Anterior cingulate cortex (tissue), 58 donors: ENCODE data around the gene DGKI.
A peak's percentile ranks its signal among the peaks of the same experiment; 100 is the strongest.
"Not testable (repeated sequence)": the region's sequence is repeated elsewhere in the genome, so short reads cannot be mapped to it uniquely, and the experiment has no call there.

Source experiments
- DNase-seq, 58 donors: peaks; one replicate each; lab custom pipeline; 2025; lab: John Stamatoyannopoulos, UW

DGKI gene

DNA sequence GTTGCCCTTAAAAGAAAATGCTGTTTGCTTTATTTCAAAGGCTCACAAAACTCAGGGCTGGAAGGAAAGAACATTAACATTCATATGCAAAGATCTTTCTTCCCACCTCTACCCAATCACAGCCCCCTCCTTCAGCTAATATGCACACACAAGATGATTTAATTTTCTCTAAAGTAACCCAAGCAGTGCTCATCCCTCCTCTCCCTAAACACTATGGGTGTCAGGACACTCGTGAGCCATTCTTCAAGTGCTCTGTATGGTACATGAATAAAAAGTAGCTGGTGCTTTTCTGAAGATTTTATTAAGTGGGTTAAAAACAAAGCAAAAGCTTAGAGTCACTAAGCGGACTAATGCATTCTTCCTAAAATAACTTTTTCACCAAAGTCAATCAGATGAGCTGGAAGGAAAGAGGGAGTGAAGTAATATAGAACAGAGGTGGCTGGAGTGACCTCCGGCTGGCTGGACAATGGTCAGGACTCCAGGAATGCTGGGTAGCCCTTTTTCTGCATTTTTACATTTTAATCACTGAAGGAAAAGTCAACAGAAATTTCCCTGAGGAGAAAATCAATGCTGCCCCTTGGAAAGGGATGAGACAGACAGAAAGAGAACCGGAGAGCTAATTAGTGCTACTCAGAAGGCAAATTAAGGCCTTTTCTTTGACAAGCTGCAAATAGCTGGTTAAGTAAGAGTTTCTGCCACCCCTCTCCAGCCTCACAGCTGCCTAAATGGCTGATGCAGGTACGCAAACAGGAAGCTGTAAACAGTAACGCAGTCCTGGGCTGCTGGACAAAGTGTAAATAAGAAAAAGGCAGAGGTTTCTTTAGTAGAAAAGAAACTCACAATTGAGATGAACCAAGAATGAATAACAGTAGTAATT lies 6.6 kb downstream of the DGKI start:
- no peak for DNase-seq

DNA sequence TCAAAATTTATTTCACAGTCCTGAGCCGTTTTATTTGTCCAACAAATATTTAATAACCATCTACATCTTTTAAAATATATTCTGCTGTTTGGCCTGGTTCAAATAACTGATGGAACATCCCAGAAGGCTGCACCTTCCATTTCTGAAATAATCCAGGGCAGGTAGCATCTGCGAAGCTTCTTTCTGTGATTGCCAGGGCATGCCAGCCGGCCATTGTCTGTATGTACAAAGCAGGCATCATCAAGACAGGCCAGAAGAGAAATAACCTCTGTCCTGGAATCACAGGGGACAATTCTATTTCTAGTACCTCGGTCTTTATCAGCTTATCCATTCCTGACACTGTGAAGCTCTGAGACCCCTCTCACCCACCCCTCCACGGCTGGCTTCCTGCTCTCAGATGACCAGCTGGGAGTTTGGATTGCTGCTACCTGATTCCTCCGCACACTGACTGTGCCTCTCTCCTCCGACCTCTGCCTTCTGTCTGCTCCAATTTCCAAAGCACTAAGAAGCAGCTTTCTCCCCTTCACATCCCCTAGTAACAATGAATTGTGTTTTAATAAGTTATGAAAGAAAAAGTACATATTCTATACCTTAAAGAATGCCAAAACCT lies 8.0 kb downstream of the DGKI start:
- DNase-seq: no peak

DNA sequence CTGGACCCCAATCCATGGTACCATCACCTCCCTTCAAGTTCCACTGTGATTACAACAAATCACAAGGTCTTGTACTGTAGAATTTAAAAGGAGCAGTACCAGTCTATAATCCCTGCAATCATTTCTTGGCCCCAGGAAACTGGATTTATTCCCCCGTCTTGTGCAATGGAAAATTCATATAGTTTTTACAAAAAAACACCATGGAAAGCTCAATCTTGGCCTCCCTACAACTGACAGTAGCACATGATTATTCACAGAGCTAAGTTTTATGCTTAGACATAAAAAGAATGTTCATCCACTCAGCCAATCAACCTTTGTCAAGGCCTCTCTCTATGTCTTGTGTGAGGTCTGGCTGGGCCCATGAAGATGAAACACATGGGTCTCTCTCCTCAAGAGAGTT lies 10.2 kb downstream of the DGKI start:
- DNase-seq: no peak

DNA sequence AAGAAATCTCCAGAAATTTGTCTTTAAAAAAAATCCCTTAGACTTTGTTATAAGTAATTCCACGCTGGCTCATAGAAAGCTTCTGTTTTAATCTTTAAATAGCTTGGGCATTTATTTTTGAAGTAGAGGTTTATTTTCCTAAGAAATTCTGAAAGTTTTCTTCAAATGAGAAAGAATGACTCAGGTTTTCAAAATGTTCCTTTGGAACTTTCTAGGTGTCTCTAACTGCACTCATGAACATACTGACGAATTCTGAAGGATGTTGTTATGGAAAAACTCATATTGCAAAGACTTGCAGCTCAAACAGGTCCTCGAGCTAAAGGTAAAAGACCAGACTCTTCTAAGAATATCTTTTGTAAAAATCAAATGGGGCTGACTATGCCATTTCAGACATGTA lies 10.7 kb downstream of the DGKI start:
- no peak for DNase-seq

DNA sequence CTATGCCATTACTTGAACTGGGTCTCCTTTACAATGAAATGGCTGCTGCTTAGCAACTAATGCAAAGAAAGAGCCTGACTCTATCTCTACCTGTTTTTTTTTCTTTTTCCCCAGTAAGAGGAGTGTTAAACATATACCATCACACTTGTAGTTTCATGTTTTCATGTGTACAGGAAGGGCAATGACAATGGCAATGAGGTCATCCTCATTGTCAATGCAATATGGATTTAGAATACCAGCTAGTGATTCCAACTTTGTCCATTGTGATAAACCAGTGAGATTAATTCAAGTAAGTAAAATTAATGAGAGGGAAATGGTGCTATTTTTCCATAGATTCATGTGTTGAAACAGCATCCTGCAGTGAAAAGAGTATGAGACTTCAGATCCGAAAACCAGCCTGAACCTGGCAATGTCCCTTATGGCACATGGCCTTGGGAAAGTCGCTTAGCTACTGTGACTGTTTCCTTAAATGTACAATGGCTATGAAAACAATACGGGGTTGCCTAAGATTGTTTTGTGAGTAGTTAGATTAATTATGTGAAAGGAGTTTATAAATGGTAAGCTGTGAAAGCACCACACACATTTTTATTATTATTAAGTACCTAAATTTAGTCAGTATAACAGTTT lies 11.2 kb downstream of the DGKI start:
- DNase-seq: no peak

DNA sequence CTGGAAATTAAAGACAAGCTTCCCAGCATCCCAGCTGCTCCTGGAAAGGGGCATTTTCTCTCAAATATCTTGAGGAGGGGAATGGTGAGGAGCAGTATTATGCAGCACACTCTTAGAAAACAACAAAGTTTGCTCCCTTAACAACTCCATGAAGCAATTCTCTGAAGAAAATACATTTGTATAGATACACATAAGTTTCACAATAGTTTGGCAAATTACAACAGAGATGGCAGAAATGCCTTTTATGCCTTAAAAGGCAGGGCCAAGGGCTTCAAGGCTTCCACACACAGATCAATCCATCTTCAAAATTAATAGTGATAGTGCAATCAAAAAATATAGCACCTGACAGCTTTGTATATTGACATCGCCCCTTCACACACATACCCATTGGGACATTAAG lies 12.2 kb downstream of the DGKI start:
- no peak for DNase-seq

DNA sequence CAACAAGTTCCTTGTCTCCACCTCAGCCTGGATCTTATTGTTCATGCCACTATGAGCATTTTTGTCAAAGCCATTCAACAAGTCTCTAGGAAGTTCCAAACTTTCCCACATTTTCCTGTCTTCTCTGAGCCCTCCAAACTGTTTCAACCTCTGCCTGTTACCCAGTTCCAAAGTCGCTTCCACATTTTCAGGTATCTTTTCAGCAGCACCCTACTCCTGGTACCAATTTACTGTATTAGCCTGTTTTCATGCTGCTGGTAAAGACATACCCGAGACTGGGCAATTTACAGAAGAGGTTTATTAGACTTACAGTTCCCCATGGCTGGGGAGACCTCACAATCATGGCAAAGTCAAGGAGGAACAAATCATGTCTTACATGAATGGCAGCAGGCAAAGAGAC lies 13.8 kb downstream of the DGKI start:
- DNase-seq: not testable (repeated sequence)

DNA sequence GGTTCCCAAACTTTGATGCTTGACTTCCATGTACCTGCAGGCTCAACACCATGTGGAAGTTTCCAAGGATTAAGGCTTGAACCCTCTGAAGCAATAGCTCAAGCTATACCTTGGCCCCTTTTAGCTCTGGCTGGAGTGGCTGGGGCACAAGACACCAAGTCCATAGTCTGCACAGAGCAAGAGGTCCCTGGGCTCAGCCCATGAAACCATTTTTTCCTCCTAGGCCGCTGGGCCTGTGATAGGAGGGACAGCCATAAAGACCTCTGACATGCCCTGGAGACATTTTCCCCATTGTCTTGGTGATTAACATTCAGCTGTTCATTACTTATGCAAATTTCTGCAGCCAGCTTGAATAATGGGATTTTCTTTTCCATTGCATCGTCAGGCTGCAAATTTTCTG lies 14.4 kb downstream of the DGKI start:
- no peak for DNase-seq

DNA sequence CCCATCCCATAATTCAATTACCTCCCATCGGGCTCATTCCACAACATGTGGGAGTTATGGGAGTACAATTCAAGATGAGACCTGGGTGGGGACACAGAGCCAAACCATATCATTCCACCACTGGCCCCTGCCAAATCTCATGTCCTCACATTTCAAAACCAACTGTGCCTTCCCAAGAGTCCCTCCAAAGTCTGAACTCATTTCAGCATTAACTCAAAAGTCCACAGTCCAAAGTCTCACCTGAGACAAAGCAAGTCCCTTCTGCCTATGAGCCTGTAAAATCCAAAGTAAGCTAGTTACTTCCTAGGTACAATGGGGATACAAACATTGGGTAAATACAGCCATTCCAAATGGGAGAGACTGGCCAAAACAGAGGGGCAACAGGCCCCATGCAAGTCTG lies 15.2 kb downstream of the DGKI start:
- DNase-seq: not testable (repeated sequence)

DNA sequence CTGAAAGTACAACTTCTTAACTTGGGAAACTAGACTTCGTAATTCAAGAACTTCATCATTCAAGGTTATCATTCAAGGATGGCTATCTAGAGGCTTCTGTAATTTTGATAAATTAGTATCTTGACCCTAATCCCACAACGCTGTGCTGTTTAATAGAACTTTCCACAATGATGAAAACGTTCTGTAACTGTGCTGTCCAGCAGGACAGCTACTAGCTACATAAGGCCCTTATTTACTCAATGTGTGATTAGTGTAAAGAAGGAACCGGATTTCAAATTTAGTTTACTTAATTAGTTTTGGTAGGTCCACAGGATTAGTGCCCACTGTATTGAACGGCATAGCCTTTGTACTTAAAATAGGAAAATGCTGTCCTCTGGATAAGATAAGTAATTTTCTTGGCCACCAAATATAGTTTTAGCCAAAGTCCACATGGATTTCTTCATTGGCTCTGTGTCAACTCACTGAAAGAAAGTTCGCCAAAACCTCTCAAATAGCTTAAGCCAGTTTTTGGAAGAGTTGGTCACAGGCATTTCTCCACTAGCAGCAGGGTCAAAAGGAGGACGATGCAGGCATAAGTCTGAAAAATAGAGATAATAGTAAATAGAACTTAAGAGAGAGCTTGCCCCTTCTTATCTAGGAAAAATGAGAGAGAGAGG lies 17.3 kb downstream of the DGKI start:
- DNase-seq: no peak

DNA sequence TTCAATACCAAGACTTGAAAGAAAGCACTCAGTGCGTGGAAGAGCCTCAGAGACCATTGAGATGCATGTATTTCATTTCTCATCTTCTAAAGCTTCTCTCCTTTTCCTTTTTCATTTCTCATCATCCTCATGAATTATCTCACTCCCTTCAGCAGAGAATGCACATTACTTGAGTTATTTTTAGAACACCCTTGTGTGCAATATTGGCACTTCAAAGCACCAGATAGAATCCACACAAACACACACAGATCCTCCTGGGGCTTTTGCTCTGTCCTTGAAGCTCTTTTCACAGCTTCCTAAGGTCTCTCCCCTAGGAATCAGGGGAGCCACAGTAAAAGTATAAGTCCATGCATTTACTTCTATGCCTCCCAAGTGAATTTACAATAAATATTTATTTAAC lies 18.3 kb downstream of the DGKI start:
- DNase-seq: no peak

DNA sequence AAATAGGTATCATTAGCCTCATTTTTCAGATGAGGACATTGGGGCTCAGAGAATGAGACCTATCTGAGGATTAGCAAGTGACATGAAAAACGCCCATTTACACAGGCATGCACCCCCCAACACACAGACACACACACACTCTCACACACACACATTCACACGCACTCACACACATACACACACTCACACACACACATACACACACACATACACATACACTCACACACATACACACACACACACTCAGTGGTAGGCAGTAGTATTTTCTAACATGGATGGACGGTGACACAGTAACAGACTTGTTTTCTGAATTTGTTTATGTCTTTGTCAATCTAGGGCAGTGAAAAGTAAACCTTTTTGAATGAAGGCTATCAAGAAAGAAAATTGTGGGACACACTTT lies 21.3 kb downstream of the DGKI start:
- no peak for DNase-seq

DNA sequence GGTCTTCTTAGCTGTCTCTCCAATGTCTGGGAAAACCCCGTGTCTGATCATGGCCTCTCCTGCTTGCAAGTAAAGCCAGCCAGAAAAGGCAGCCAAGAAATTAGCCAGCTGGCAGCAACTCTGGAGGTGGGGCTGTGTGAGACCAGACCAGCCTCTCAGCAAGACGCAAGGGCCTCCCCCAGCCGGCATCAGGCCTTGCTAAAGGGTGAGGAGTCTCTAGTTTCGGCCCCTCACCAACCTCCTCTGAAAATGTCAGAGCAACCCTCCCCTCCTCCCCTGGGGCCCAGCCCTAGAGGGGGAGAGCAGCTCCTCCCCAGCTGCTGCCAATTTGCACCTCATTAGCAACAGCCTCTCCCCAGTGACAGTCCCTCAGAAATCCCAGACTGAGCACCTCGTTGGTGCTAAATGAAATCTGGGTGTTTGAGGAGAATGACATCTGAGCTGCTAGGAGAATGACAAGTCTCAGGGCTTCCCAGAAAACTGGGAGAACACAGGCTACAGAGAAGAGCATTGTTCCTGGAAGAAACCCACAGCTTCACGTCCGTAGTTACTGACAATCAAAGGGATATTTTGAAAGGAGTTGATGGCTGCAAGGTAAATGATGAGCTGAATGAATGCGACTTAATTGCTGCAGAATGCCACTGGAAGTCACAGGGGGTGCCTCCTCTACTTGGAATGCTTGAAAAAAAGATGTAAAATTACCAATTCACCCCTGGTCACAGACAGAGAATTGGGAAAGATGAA lies 25.9 kb downstream of the DGKI start:
- DNase-seq: peak in 41 of 58 donors; percentile 2 to 58 (median 26)

DNA sequence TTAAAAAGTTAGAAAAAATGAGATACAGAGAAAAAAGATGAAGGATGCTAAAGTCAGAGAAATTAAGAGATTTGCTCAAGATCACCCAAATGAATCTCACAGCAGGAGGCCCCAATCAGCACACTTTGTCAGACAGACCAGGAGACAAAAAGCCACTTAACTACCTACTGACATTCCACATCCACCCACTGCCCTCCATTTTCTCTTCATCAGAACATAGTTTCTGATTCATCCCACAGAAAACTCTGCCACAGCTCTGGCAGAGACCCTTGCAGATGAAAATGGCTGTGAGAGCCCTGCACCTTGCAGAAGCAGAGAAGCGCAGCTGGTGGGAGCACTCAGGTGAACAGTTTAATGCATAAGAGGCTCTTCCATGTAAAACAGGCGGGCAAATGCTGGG lies 26.6 kb downstream of the DGKI start:
- DNase-seq: no peak

DNA sequence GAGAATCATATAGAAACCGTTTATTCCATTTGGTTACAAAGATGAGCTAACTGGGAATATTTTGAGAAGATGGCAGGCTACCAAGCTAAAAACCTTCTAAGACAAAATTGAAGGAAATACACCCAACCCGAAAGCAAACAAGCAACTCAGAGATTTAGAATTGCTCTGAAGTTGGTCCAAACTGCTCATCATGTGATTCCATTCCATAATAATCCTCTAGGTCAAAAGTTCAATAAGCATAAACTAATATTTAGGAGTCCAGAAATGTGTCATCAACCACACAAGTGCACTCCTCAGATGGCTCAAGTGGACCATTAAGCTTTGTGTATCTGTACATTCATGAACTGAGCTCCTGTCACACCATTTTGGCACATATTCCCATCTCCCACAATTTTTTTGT lies 28.7 kb downstream of the DGKI start:
- DNase-seq: no peak

DNA sequence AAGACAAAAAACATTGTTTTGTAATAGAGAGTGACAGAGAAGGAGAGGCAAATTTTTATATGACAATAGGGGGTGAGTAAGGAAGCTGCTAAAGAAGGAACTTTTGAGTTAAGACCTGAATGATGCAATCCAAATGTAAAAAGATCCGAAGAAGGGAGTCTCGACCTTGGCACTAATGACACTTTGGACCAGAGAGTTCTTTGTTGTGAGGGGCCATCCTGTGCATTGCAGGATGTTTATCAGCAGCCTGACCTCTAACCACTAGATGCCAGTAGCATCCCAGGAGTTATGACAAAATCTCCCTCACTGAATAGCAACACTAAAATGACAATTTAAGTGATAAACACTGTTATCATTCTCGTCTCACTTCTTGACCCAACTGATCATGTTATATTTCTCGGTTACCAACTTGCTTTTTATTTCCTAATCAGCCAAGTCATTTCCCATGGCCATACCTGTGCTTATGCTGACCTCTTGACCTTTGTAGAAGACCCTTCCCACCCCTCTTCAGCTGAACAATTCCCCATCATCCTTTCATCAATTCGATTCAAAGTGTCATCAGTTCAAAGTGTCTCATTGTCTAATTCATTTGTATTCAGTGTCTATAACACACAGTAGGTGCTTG lies 30.0 kb downstream of the DGKI start:
- DNase-seq: no peak

DNA sequence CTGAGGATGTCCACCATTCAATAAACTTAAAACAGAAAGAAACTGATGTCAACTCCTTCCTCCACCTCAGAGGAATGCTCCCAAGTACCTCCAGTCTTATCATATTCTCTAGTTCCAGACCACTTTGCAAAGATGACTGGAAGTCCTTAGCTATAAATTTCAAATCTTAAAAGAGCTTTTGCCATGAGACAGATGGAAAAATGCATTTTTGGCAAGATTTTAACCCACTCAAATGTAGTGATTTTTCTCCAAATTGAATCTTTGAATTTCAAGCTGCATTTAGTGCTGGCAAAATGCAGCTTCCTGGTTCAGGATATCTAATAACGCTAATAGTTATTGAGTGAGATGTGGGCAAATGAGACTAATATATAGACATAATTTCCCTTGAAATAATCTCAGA lies 33.2 kb downstream of the DGKI start:
- DNase-seq: no peak

DNA sequence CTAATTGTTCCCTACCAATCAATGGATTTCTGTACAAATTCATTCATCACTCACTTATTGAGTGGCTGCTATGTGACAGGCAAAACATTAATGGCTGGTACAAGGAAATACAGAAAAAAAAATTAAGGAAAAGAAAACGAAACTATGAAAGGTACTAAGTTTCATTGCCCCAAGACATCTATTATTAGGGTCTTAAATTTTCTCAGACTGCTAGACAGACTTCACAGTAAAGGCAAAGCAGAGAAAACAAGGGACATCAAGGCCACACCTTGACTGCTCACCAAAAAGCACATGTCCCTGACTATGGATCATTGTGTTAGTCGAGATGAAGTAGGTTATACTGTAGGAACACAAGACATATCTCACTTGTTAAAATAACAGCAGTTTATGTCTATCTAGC lies 36.5 kb downstream of the DGKI start:
- no peak for DNase-seq

DNA sequence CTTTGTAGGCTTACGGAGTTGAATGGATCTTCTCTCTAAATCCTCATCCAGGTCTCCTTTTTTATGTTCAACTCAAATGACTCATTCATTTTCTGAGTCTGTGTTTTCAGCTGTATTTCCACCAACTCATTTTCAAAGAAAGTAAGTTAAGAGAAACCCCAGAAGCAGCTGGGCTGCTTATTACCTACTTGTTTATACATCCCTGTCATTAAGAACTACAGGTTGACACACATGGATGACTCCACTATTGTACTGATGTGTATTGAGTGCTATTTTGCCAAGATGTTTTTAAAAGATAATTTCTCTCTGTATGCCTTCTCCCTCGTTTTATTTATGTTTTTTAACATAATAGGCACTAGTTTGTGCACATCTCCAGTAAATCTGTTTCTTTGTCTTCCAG lies 41.9 kb downstream of the DGKI start:
- no peak for DNase-seq

DNA sequence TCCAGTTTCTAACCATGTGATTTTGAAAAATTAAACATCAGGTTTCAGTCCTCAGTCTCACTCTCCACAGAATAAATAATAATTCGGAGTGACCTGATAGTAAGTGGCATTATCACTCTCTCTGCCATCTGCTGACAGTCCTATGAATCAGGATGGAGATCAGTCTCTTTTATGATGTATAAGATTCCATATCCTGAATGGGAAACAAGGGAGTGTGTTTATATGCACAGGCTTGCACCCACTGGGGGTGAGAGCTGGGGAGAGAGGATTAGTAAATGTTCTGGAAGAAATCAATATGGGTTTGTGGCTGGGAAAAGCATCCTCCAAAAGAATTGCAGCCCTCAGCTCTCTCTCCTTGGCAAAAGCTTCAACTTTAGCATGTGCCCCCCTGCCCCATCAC lies 45.3 kb downstream of the DGKI start:
- DNase-seq: no peak
